ENCODE results near the gene BAD. TPM values are rescaled to one million over a fixed set of nuclear protein-coding genes. Genes with fewer than 3 reads are reported as not detected.

Gene BAD
- total and polyA plus RNA-seq, 10 of the 15 experiments (the other 5 are each of a cell fraction or from before 2014, with no cell fraction given), result 1.5 to 67.2 (median 39.6) TPM

DNA sequence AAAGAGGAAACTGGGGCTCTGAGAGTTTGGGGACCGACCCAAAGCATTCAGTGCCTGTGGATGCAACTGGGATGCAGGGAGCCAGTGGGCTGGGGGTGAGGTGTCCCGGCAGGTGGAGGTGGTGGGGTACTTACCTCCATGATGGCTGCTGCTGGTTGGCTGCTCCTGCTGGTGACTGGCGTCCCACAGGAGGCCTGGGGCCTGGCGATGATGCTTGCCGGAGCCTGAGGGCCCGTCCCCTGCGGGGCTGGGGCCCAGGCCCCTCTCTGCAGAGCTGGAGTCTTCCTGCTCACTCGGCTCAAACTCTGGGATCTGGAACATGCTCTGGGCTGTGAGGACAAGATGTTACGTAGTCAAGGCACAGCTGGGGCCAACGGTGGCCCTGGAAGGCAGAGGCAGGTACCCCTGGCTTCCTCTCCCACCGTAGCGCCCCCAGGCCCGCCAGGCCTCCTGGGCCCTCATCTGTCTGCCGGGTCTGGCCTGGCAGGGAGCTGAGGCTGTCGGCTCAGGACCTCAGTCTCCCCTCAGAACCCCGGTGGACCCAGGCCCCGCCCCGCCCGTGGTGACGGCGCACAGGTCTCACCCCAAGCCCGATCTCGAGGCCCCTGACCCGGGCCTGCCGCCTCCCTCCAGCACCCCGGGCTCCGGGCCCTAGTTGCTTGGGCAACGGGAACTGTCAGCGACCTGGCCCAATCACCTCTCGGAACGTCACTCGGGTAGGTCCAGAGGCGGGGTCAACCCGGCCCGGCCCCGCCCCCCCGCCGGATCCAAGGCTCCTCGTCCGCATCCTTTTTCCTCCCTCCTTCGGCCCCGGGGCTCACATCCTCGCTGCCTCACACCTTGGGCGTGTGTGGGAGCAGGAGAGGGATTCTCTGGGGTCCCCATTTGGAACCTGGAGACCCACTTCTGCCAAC is at the start of gene BAD (continued):
- TF ChIP-seq, protein P1, sequence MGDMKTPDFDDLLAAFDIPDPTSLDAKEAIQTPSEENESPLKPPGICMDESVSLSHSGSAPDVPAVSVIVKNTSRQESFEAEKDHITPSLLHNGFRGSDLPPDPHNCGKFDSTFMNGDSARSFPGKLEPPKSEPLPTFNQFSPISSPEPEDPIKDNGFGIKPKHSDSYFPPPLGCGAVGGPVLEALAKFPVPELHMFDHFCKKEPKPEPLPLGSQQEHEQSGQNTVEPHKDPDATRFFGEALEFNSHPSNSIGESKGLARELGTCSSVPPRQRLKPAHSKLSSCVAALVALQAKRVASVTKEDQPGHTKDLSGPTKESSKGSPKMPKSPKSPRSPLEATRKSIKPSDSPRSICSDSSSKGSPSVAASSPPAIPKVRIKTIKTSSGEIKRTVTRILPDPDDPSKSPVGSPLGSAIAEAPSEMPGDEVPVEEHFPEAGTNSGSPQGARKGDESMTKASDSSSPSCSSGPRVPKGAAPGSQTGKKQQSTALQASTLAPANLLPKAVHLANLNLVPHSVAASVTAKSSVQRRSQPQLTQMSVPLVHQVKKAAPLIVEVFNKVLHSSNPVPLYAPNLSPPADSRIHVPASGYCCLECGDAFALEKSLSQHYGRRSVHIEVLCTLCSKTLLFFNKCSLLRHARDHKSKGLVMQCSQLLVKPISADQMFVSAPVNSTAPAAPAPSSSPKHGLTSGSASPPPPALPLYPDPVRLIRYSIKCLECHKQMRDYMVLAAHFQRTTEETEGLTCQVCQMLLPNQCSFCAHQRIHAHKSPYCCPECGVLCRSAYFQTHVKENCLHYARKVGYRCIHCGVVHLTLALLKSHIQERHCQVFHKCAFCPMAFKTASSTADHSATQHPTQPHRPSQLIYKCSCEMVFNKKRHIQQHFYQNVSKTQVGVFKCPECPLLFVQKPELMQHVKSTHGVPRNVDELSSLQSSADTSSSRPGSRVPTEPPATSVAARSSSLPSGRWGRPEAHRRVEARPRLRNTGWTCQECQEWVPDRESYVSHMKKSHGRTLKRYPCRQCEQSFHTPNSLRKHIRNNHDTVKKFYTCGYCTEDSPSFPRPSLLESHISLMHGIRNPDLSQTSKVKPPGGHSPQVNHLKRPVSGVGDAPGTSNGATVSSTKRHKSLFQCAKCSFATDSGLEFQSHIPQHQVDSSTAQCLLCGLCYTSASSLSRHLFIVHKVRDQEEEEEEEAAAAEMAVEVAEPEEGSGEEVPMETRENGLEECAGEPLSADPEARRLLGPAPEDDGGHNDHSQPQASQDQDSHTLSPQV (IDR thresholded peaks at IDR 0.05), result no peak
- TF ChIP-seq SUPT20H (IDR thresholded peaks at IDR 0.05; ENCODE audit: borderline replicate concordance, control insufficient read depth, low read depth, low read length) (no peak), SREBF1 (IDR thresholded peaks at IDR 0.05; ENCODE audit: low read length) (0 out of 2 replicates have a peak, but pooled peaks have one; percentile 26), NFXL1 (IDR thresholded peaks at IDR 0.05; ENCODE audit: borderline replicate concordance) (no peak), EP300 (IDR thresholded peaks at IDR 0.05; ENCODE audit: borderline replicate concordance in 1 of 2, control insufficient read depth in 1 of 2, low read depth in 2 of 2, low read length in 2 of 2) (no peak; a peak in 1 of 4 replicates), MTA3 (IDR thresholded peaks at IDR 0.05; ENCODE audit: borderline replicate concordance, low read length) (no peak), MXI1 (IDR thresholded peaks at IDR 0.05; ENCODE audit: low read depth, low read length) (peak; percentile 88)
- TF ChIP-seq, protein P2, sequence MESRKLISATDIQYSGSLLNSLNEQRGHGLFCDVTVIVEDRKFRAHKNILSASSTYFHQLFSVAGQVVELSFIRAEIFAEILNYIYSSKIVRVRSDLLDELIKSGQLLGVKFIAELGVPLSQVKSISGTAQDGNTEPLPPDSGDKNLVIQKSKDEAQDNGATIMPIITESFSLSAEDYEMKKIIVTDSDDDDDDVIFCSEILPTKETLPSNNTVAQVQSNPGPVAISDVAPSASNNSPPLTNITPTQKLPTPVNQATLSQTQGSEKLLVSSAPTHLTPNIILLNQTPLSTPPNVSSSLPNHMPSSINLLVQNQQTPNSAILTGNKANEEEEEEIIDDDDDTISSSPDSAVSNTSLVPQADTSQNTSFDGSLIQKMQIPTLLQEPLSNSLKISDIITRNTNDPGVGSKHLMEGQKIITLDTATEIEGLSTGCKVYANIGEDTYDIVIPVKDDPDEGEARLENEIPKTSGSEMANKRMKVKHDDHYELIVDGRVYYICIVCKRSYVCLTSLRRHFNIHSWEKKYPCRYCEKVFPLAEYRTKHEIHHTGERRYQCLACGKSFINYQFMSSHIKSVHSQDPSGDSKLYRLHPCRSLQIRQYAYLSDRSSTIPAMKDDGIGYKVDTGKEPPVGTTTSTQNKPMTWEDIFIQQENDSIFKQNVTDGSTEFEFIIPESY (IDR thresholded peaks at IDR 0.05), result no peak
- TF ChIP-seq, protein P3, sequence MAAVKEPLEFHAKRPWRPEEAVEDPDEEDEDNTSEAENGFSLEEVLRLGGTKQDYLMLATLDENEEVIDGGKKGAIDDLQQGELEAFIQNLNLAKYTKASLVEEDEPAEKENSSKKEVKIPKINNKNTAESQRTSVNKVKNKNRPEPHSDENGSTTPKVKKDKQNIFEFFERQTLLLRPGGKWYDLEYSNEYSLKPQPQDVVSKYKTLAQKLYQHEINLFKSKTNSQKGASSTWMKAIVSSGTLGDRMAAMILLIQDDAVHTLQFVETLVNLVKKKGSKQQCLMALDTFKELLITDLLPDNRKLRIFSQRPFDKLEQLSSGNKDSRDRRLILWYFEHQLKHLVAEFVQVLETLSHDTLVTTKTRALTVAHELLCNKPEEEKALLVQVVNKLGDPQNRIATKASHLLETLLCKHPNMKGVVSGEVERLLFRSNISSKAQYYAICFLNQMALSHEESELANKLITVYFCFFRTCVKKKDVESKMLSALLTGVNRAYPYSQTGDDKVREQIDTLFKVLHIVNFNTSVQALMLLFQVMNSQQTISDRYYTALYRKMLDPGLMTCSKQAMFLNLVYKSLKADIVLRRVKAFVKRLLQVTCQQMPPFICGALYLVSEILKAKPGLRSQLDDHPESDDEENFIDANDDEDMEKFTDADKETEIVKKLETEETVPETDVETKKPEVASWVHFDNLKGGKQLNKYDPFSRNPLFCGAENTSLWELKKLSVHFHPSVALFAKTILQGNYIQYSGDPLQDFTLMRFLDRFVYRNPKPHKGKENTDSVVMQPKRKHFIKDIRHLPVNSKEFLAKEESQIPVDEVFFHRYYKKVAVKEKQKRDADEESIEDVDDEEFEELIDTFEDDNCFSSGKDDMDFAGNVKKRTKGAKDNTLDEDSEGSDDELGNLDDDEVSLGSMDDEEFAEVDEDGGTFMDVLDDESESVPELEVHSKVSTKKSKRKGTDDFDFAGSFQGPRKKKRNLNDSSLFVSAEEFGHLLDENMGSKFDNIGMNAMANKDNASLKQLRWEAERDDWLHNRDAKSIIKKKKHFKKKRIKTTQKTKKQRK (IDR thresholded peaks at IDR 0.05; ENCODE audit: low read depth, low read length), result no peak
- TF ChIP-seq, protein P4, sequence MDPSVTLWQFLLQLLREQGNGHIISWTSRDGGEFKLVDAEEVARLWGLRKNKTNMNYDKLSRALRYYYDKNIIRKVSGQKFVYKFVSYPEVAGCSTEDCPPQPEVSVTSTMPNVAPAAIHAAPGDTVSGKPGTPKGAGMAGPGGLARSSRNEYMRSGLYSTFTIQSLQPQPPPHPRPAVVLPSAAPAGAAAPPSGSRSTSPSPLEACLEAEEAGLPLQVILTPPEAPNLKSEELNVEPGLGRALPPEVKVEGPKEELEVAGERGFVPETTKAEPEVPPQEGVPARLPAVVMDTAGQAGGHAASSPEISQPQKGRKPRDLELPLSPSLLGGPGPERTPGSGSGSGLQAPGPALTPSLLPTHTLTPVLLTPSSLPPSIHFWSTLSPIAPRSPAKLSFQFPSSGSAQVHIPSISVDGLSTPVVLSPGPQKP (IDR thresholded peaks at IDR 0.05; ENCODE audit: low read depth, low read length), result no peak
